Tibial nerve (tissue), 4 donors: ENCODE data around the gene DNAJB6. TPM values are rescaled to one million over a fixed set of nuclear protein-coding genes. Genes with fewer than 3 reads are reported as not detected.

Experiments
- DNase-seq, 2 donors: peaks; one replicate each; pipeline ENCODE4 v3.0.0-alpha.2; 2019; ENCODE audit warnings: low spot score in 2 of 2
- H3K27ac ChIP-seq, 4 donors: fragments of 200-600 bp; sonication (generic) in 3 of 4; one replicate each; pipeline ENCODE4 v1.5.1; 2017 to 2019; ENCODE audit warnings: mild to moderate bottlenecking in 1 of 4
- H3K27me3 ChIP-seq, 2 donors: fragments of 200-600 bp; sonication (generic) in 1 of 2; one replicate each; pipeline versions ENCODE4 v1.5.1 to v1.6.0; 2017 to 2019
- H3K36me3 ChIP-seq, 3 donors: fragments of 200-600 bp; sonication (generic); one replicate each; pipeline ENCODE4 v1.5.1; 2018 to 2019
- H3K4me1 ChIP-seq, 4 donors: fragments of 200-600 bp; sonication (generic) in 3 of 4; one replicate each; pipeline ENCODE4 v1.5.1; 2017 to 2019
- H3K4me3 ChIP-seq, 4 donors: fragments of 200-600 bp; sonication (generic) in 3 of 4; one replicate each; pipeline ENCODE4 v1.5.1; 2017 to 2019; ENCODE audit warnings: mild to moderate bottlenecking in 1 of 4, moderate library complexity in 1 of 4
- H3K9me3 ChIP-seq, 4 donors: fragments of 200-600 bp; sonication (generic) in 3 of 4; one replicate each; pipeline ENCODE4 v1.5.1; 2017 to 2019
- CTCF ChIP-seq, 5 experiments: fragments of 200-600 bp in 3 of 5; fragments of 450-650 bp in 2 of 5; sonication (generic) in 3 of 5; IDR thresholded peaks; one replicate each; pipeline ENCODE4 v1.5.1; 2016 to 2019; ENCODE audit warnings: antibody characterized with exemption in 5 of 5, mild to moderate bottlenecking in 3 of 5, moderate library complexity in 2 of 5
- EP300 ChIP-seq, 2 donors: sonication (generic); formaldehyde crosslinking; IDR thresholded peaks; one replicate each; pipeline ENCODE4 v1.6.1; 2017; ENCODE audit warnings: antibody characterized with exemption in 2 of 2, mild to moderate bottlenecking in 1 of 2
- POLR2A ChIP-seq, 2 donors: fragments of 450-650 bp; IDR thresholded peaks; one replicate each; pipeline ENCODE4 v1.6.1; 2017; ENCODE audit warnings: antibody characterized with exemption in 2 of 2, mild to moderate bottlenecking in 2 of 2, moderate library complexity in 2 of 2
- WGBS, 2 donors: methylation state at CpG; one replicate each; pipeline ENCODE4 v1.1.5; 2018; 5-methylcytosine and 5-hydroxymethylcytosine counted together
- total RNA-seq, 4 donors: library from RNA; depleted of rRNA; stranded (reverse); fragments of >200 nt; gene quantifications; one replicate each; pipeline ENCODE4 v1.1.0, GENCODE V29; 2016

DNAJB6 gene
- total RNA-seq, 4 donors from 2014 or later: 85.5 to 106 (median 96.9) TPM

- Histone ChIP-seq H3K9me3 (no peaks in the 10 kb centered on the region), H3K27ac (no peak overlapping the region), H3K4me3 (peak overlapping the region in 1 of 4 donors; percentile 17), H3K27me3 (no peaks in the 10 kb centered on the region), H3K36me3 (no peaks in the 10 kb centered on the region), H3K4me1 (peaks cover 0 to 7% (median 0%) of the 10 kb centered on the region in 4 donors)
- no peak for DNase-seq
- 56 to 74% methylated on average over 29 of the region's 29 CpGs for WGBS, 2 donors
- TF ChIP-seq CTCF (IDR thresholded peaks at IDR 0.05) (no peak), EP300 (IDR thresholded peaks at IDR 0.05) (no peak), POLR2A (IDR thresholded peaks at IDR 0.05) (no peak)
Observed at GRCh38 chr7:157300369-157300825, 36.4 kb upstream of the DNAJB6 start.

- Histone ChIP-seq H3K4me3 (no peak overlapping the region), H3K36me3 (no peaks in the 10 kb centered on the region), H3K4me1 (peaks cover 0 to 7% (median 0%) of the 10 kb centered on the region in 4 donors), H3K9me3 (no peaks in the 10 kb centered on the region), H3K27me3 (no peaks in the 10 kb centered on the region), H3K27ac (peak overlapping the region in 1 of 4 donors; percentile 57)
- 68 to 70% methylated on average over 10 of the region's 10 CpGs for WGBS, 2 donors
- DNase-seq: no peak
- TF ChIP-seq EP300 (IDR thresholded peaks at IDR 0.05) (no peak), POLR2A (IDR thresholded peaks at IDR 0.05) (no peak), CTCF (IDR thresholded peaks at IDR 0.05) (no peak)
Observed at GRCh38 chr7:157301610-157302120, 35.1 kb upstream of the DNAJB6 start.

- Histone ChIP-seq H3K27me3 (no peaks in the 10 kb centered on the region), H3K4me3 (no peak overlapping the region), H3K27ac (no peak overlapping the region), H3K9me3 (no peaks in the 10 kb centered on the region), H3K36me3 (no peaks in the 10 kb centered on the region), H3K4me1 (peaks cover 0 to 13% (median 0%) of the 10 kb centered on the region in 4 donors)
- TF ChIP-seq POLR2A (IDR thresholded peaks at IDR 0.05) (no peak), EP300 (IDR thresholded peaks at IDR 0.05) (no peak), CTCF (IDR thresholded peaks at IDR 0.05) (no peak)
- DNase-seq: no peak
- WGBS, 2 donors: 79 to 87% methylated on average over 27 of the region's 27 CpGs
Observed at GRCh38 chr7:157306846-157307838, 29.7 kb upstream of the DNAJB6 start.

GRCh38 chr7:157309988-157310668, 26.7 kb upstream of the DNAJB6 start:
- Histone ChIP-seq H3K27ac (peak overlapping the region in 2 of 4 donors; percentile 4 to 44), H3K4me1 (peaks cover 0 to 13% (median 0%) of the 10 kb centered on the region in 4 donors), H3K4me3 (no peak overlapping the region), H3K9me3 (no peaks in the 10 kb centered on the region), H3K36me3 (no peaks in the 10 kb centered on the region), H3K27me3 (no peaks in the 10 kb centered on the region)
- 65 to 70% methylated on average over 10 of the region's 10 CpGs for WGBS, 2 donors
- no peak for TF ChIP-seq POLR2A (IDR thresholded peaks at IDR 0.05)
- TF ChIP-seq CTCF (IDR thresholded peaks at IDR 0.05): no peak
- no peak for DNase-seq
